Measurements from ENCODE around the gene RSKR.
"Not testable (repeated sequence)": the region's sequence is repeated elsewhere in the genome, so short reads cannot be mapped to it uniquely, and the experiment has no call there.

The RSKR gene

GRCh38 chr17:28576758-28577465, 37.1 kb downstream of the RSKR start, which contains the start of gene ALDOC:
Gene ALDOC (minus strand): TSS chr17:28576895. CDS start chr17:28575532, 1,363 bp downstream.
- peak; percentile 93 for DNase-seq

DNA sequence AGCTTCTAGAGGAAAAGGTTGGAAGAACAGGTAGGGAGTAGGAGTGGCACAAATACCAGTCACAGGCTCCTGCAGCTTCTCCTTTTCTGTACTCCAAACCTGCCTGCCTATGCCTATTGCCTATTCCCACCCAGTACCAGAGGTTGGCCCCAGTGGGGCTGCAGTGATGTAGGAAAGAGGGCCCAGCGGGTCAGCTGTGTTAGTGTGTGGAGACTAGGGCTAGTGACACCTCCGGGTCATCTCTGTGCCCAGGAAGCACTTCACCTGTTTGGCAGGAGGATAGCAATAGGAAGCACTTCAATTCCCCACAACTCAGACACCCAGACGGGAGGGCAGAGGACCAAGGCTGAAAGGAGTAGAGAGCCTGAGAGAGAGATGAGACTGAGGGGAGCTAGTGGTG, 38.0 kb downstream of the RSKR start:
- not testable (repeated sequence) for DNase-seq

DNA sequence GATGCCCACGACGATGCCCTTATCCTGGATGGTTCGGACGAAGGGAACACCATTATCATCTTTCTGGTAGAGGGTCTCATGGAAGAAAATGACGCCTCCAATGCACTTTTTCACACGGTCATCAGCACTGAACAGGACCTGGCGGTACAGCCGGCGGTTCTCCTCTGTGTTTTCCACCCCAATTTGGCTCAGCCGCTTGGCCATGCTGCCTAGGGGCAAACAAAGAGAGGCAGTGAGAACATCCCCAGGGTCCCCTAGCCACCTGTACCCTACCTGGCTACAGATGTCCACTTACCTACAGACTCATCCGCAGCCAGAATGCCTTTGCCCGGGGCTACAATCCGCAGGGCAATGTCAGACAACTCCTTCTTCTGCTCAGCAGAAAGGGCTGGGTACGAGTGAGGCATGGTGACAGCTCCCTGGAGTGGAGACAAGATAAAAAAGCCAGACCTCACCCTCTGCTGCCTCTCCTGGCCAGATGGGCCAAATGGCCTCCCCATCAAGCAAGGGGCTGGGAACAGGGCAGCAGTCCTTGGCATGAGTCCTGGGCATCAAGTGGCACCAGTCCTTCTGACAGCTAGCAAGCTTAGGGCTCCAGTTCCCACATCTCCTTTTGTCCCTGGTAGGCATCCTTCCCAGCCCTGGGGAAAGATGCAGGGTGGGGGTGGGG, 38.7 kb downstream of the RSKR start:
- no peak for DNase-seq

DNA sequence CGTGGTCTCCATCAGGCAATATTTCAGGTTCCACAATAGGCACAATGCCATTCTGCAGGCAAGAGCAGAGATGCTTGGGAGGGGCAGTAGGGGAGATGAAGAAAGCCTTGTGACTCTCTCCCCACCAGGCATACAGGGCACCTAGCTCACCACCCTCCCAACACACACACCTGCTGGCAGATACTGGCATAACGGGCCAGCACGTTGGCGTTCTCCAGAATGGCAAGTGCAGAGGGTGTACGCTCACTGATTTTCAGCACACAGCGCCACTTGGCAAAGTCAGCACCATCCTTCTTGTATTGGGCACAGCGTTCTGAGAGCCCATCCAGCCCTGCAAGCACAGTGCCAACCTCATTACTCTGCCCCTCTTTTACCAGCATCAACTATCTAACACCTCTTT, 39.5 kb downstream of the RSKR start:
- no peak for DNase-seq

- DNase-seq = no peak
Observed at GRCh38 chr17:28573966-28574480, 40.0 kb downstream of the RSKR start.

DNA sequence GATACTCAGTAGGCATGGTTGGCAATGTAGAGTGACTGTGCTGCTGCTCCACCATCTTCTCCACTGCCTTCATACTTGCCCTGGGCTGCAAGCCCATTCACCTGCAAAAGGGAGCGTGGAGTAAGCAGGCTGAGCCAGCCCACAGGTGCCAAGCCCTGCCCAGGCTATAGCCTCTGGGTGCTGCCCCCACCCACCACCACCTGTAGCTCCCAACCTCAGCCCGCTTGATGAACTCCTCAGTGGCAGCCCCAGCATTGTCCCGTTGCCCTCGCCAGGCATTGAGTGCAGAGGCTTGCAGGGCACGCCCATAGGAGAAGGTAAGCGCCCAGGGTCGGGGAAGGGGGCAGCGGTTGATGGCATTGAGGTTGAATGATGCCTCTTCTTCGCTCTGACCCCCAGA, 40.5 kb downstream of the RSKR start:
- DNase-seq = no peak

DNA sequence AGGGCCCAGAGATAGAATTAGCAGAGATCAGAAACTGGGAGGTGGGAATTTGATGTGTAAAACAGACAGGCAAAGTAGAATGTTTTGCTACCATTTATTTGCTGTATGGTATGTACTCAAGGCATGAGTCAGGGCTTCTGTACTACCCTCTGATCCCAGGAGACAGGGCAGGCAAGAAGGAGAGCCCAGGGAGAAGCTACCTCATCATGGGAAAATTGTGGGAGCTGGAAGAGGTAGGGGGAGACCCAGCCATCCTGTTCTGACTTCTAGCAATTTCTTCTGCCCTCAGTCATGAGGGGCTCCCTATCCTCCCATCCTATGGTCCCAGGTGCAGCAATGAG, 41.0 kb downstream of the RSKR start:
- no peak for DNase-seq

DNA sequence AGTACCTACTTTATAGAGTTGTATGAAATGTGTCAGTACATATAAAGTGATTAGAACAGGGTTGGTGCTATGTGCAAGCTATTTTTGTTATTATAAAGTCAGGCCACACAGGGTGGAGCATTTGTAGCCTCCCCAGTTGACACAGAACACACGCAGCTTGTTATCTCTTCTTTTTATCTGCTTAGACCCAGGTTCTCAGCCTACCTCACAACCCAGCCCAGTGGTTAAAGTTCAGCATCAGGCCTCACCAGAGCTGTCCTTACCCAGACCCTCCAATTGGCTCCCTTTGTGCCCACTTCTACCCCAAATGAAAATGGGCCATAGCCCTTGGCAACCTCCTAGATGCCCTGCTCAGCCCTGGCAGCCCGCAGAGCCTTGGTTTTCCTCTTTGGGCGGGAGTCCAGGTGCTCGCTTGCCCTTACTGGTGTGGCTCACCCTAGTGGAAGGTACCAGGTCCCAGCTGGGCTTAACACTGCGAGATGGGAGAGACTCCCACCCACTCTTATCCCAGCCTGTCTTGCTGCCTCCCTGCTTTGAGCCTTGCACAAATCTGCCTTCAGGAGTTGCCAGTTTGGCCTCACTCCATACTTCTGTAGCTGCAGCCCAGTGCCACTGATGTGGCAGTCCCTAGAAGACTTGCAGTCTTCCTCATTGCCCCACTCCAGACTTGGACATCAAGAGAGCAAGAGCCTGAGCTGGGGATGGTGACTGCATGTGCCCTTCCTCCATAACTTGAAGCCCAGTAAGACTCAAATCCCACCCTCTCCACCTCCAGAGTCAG, 41.5 kb downstream of the RSKR start:
- DNase-seq = no peak

- peak; percentile 96 for DNase-seq
Observed at GRCh38 chr17:28571361-28572122, 42.4 kb downstream of the RSKR start, which contains the start of gene PIGS. Gene PIGS (minus strand): TSS chr17:28571524. CDS start chr17:28571496, 28 bp downstream.

- no peak for DNase-seq
Observed at GRCh38 chr17:28570716-28571360, 43.1 kb downstream of the RSKR start.

DNA sequence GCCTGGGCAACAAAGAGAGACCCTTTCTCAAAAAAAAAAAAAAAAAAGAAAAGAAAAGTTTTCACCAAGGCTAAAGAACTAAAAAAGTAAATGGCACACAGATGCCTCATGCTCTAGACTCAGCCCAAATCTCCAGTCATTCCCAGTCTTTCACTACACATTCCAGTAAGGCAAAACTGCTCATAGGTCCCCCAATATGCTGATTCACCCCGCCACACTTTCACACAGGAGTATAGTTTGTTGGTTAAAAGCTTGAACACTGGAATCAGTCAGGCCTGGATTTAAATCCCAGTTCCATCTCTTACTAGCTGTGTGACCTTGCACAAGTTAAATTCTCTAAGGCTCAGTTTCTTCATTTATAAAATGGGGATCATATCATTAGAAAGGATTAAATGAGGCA, 44.5 kb downstream of the RSKR start:
- no peak for DNase-seq

- no peak for DNase-seq
Observed at GRCh38 chr17:28567604-28568003, 46.4 kb downstream of the RSKR start.

GRCh38 chr17:28563475-28563874, 50.5 kb downstream of the RSKR start:
- no peak for DNase-seq
